NCI-H2227 (cell line): ENCODE results near the gene BCAP31.
"Not testable (repeated sequence)": the region's sequence is repeated elsewhere in the genome, so short reads cannot be mapped to it uniquely, and the experiment has no call there.

Experiments used
- DNase-seq: peaks from one replicate; lab custom pipeline; 2025; ENCODE audit not compliant: unreplicated experiment; lab: John Stamatoyannopoulos, UW

BCAP31 gene

GRCh38 chrX:153696538-153696937 is 27.6 kb downstream of the BCAP31 start:
- DNase-seq, result not testable (repeated sequence)

GRCh38 chrX:153696100-153696499 is 28.1 kb downstream of the BCAP31 start:
- DNase-seq, result no peak

GRCh38 chrX:153694687-153695270 is 29.4 kb downstream of the BCAP31 start:
- no peak for DNase-seq

GRCh38 chrX:153694256-153694655 is 29.9 kb downstream of the BCAP31 start:
- DNase-seq, result not testable (repeated sequence)

- DNase-seq, result no peak
These were observed 30.7 kb downstream of the BCAP31 start for GRCh38 chrX:153693216-153694086.

GRCh38 chrX:153692611-153693156 is 31.5 kb downstream of the BCAP31 start:
- DNase-seq, result no peak

- no peak for DNase-seq
These were observed 32.2 kb downstream of the BCAP31 start for GRCh38 chrX:153692003-153692402.

GRCh38 chrX:153691032-153691827 is 33.0 kb downstream of the BCAP31 start:
- DNase-seq, result not testable (repeated sequence)

GRCh38 chrX:153690466-153690865 is 33.7 kb downstream of the BCAP31 start:
- no peak for DNase-seq

GRCh38 chrX:153689654-153690465 is 34.3 kb downstream of the BCAP31 start:
- DNase-seq, result peak; percentile 8

- peak; percentile 46 for DNase-seq
These were observed 35.1 kb downstream of the BCAP31 start for GRCh38 chrX:153688911-153689590.

GRCh38 chrX:153688506-153688905 is 35.7 kb downstream of the BCAP31 start:
- no peak for DNase-seq

- DNase-seq, result no peak
These were observed 36.1 kb downstream of the BCAP31 start for GRCh38 chrX:153688071-153688470.

GRCh38 chrX:153687121-153688039 is 36.8 kb downstream of the BCAP31 start, which contains the start of gene SLC6A8:
Gene SLC6A8, plus strand, starts transcription at chrX:153687926. Its CDS starts 649 bp downstream, at chrX:153688575.
- DNase-seq, result peak; percentile 84

GRCh38 chrX:153686711-153687110 is 37.5 kb downstream of the BCAP31 start:
- DNase-seq, result peak; percentile 34

GRCh38 chrX:153685751-153686696 is 38.2 kb downstream of the BCAP31 start:
- no peak for DNase-seq

- peak; percentile 34 for DNase-seq
These were observed 39.0 kb downstream of the BCAP31 start for GRCh38 chrX:153685156-153685536.
